Activated T-helper 1 cell treated with anti-CD3 and anti-CD28 coated beads, Interleukin-2, amount 50 U/mL, for 16 hours (primary cell): ENCODE measurements around the gene ROR2.

Experiments
- DNase-seq, 2 donors: peaks; one replicate each; pipeline ENCODE4 v3.0.0-alpha.2; 2020; ENCODE audit warnings: low read depth in 1 of 2, low spot score in 1 of 2

The ROR2 gene

GRCh38 chr9:91843623-91844148 lies 106.3 kb downstream of the ROR2 start:
- no peak for DNase-seq

GRCh38 chr9:91843093-91843492 lies 106.9 kb downstream of the ROR2 start:
- no peak for DNase-seq

GRCh38 chr9:91842358-91843049 lies 107.5 kb downstream of the ROR2 start:
- no peak for DNase-seq

- DNase-seq, result no peak
These were observed 108.4 kb downstream of the ROR2 start for GRCh38 chr9:91841591-91841990.

- no peak for DNase-seq
These were observed 109.1 kb downstream of the ROR2 start for GRCh38 chr9:91840882-91841281.

DNA sequence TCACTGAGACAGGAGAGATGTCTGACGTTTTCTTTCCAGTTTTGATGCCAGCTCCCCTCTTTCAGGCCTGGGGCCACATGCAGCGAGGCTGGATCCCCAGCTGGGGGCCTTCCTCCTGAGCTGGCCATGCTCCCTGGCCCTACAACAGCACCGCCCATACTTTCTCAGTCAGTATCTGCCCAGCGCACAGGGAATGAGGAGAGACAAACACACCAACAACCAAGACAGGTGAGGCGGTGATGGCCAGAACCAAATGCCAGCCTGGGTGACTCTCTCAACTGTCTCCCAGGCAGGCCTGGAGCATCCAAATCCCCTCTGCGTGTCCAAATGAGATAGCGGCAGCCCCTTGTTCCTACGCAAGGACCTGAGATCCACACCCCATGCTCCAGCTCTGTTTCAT lies 109.6 kb downstream of the ROR2 start:
- no peak for DNase-seq

GRCh38 chr9:91839926-91840465 lies 110.0 kb downstream of the ROR2 start:
- DNase-seq, result no peak

- no peak for DNase-seq
These were observed 111.9 kb downstream of the ROR2 start for GRCh38 chr9:91837981-91838731.

DNA sequence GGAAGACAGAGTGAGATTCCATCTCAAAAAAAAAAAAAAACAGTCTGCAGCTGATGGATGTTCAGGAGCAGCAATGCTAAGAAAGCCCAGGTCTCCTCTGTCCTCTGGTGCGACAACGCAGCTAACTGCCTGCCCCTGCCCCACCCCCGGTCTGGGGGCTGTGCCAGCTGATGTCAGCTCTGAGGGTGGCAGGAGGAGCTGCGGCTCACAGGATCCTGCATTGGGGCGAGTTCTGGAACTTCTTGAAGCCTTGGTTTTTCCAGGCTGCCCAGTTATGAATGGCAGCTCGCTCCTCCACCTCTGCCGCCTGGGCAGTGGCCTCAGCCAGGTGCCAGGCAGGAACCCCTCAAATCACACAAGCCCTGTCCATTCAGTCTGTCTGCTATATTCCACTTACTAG lies 113.5 kb downstream of the ROR2 start:
- DNase-seq, result no peak

DNA sequence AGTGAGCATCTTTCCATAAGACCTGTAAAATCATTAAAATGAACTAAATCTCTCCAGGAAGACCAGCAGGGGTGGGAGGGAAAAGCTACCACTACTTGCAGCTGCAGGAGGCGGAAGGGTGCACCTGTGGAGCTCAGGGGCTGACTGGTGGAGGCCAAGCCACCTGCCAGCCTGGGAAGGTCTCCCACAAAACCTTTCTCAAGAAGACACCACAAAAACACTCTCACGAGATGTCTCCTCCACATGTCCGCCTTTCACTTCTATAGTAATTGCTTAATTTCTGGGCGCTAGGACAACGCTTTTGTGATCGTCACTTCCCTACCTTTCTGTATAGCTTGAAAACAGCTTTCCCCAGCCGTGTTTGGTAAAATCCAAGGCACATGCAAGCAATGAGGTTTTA lies 114.4 kb downstream of the ROR2 start:
- DNase-seq, result no peak

DNA sequence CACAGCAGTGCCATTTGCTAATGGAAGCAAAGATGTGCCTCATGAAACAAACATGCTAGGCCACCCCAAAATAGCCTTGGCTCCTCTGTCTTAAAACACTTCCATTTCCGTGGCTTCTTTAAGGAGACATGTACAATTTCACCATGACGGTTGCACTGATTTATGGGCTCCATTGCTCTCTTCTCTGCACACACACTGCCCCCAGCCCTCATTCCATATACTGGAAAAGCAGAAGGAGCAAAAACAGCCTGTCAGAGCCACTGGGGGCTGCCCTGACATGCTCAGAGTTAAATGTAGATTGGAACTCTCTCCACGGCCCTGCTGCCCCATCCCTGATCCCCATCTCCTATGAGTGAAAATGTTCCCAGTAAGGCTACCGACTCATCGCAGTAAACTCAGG lies 114.8 kb downstream of the ROR2 start:
- no peak for DNase-seq

GRCh38 chr9:91834740-91835139 lies 115.3 kb downstream of the ROR2 start:
- DNase-seq, result no peak

- DNase-seq, result no peak
These were observed 116.2 kb downstream of the ROR2 start for GRCh38 chr9:91833878-91834255.

DNA sequence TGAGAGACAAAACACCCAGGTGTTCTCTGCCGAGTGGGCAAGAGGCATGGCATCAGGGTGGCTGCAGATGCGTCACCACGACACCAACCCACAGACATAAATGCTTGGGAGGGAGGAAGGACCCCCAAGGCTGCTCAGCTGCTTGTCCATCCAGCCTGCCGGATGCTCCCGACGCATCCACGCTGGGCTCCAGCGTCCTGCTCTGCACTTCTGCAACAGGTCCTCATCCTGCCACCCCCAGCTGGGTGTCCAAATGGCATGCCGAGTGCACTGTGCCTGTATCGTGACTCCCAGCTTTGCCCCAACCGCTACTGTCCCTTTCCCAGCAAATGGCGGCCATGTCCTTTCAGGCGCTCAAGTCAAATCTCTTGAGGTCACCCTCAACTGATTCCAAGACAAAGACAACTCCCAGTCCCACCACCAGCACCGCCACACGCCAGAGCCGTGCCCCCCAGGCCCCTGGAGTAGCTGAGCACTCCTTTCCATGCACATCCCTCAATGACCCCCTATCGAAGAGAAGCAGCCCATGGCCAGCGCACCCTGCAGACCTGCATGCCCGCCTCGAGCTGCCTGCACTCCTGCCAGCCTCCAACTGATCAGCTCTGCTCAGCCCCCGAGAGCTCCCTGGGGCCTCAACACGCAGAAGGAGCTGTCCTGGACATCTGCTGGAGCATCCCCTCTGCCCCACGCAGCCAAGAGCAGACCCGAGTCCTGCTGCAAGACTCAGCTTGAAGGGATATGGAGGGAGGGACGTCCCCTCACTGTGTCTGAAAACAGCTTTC lies 116.7 kb downstream of the ROR2 start:
- DNase-seq, result no peak

GRCh38 chr9:91832322-91832721 lies 117.7 kb downstream of the ROR2 start:
- no peak for DNase-seq

GRCh38 chr9:91825866-91826265 lies 124.2 kb downstream of the ROR2 start:
- no peak for DNase-seq

- no peak for DNase-seq
These were observed 124.6 kb downstream of the ROR2 start for GRCh38 chr9:91825422-91825821.

- no peak for DNase-seq
These were observed 125.3 kb downstream of the ROR2 start for GRCh38 chr9:91824601-91825305.

- no peak for DNase-seq
These were observed 125.9 kb downstream of the ROR2 start for GRCh38 chr9:91824151-91824550.

DNA sequence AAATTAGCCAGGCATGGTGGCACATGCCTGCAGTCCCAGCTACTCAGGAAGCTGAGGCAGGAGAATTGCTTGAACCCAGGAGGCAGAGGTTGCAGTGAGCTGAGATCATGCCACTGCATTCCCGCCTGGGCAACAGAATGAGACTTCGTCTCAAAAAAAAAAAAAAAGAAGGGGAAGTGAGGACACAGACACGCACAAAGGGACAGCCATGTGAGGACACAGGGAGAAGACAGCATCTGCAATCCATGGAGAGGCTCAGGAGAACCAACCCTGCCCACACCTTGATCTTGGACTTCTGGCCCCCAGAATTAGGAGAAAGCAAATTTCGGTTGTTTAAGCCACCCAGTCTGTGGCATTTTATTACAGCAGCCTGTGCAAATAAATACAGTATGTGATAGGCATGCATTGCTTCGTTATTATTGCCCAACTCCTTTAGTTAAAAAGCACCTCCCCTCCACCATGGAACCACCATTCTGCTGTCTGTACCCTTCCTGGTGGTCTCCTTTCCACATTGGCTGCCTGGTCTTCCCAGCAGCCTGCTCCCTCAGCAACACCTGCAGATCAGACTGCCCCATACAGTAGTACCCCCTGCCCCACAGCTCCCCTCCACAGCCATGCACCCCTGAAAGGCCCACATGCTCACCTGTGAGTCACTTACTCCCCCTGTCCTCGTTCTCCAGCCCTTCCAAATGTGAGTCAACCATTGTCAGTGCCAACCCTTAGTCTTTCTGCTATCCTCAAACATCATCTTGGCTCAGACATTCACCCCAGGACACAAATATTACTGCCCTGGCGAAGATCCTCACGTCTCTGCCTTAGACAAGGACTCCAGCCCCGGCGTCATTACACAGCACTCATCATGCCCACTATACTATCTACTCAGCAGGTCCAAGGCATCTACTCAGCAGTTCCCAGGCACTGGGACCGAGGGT lies 128.8 kb downstream of the ROR2 start:
- no peak for DNase-seq
